ENCODE measurements around the gene EXOC7.

GRCh38 chr17:76086384-76086783, 17.2 kb downstream of the EXOC7 start:
- TF ChIP-seq, protein P1, sequence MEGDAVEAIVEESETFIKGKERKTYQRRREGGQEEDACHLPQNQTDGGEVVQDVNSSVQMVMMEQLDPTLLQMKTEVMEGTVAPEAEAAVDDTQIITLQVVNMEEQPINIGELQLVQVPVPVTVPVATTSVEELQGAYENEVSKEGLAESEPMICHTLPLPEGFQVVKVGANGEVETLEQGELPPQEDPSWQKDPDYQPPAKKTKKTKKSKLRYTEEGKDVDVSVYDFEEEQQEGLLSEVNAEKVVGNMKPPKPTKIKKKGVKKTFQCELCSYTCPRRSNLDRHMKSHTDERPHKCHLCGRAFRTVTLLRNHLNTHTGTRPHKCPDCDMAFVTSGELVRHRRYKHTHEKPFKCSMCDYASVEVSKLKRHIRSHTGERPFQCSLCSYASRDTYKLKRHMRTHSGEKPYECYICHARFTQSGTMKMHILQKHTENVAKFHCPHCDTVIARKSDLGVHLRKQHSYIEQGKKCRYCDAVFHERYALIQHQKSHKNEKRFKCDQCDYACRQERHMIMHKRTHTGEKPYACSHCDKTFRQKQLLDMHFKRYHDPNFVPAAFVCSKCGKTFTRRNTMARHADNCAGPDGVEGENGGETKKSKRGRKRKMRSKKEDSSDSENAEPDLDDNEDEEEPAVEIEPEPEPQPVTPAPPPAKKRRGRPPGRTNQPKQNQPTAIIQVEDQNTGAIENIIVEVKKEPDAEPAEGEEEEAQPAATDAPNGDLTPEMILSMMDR (IDR thresholded peaks at IDR 0.05), result no peak
- no peak for TF ChIP-seq POLR2A (IDR thresholded peaks at IDR 0.05)
